ENCODE measurements around the gene PCGF3. TPM values are rescaled to one million over a fixed set of nuclear protein-coding genes. Genes with fewer than 3 reads are reported as not detected.

Gene PCGF3
- total RNA-seq, 1 donor from 2014 or later = 88.1 TPM

DNA sequence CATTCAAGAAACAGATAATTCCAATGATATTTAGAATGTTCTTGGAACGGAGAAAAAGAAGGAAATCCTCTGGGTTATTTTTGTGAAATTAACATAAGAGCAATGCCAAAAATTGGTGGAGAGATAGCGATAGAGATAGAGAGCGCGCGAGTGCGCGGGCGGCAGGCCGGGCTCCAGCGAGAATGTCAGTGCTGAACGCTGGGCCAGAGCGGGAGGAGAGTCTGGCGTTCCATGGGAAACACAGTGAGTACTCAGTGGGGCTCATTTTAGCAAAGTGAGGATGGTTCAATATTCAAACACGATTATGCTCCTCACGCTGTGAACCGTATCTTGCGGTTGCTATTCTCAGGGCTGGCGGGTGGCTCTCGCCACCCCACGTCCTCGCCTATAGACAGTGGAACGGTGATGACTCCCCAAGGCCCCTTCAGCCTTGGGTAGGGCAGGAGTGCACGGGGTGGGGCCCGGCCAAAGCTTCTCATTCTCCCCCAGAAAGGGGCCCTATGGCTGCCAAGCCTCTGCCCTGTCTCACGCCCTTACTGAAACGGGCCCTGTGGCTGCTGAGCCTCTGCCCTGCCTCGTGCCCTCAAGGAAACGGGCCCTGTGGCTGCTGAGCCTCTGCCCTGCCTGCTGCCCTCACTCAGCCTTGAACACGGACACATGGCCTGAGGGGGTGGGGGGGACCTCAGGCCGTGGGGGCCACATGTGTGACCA, 103.4 kb downstream of the PCGF3 start:
- H3K4me3 Mint-ChIP-seq = no peak overlapping the region
- H3K36me3 Mint-ChIP-seq = no peaks in the 10 kb centered on the region
- H3K9me3 Mint-ChIP-seq = peaks cover 15% of the 10 kb centered on the region
- H3K27ac Mint-ChIP-seq = no peak overlapping the region
- H3K4me1 Mint-ChIP-seq = no peaks in the 10 kb centered on the region
- TF ChIP-seq, protein P1, sequence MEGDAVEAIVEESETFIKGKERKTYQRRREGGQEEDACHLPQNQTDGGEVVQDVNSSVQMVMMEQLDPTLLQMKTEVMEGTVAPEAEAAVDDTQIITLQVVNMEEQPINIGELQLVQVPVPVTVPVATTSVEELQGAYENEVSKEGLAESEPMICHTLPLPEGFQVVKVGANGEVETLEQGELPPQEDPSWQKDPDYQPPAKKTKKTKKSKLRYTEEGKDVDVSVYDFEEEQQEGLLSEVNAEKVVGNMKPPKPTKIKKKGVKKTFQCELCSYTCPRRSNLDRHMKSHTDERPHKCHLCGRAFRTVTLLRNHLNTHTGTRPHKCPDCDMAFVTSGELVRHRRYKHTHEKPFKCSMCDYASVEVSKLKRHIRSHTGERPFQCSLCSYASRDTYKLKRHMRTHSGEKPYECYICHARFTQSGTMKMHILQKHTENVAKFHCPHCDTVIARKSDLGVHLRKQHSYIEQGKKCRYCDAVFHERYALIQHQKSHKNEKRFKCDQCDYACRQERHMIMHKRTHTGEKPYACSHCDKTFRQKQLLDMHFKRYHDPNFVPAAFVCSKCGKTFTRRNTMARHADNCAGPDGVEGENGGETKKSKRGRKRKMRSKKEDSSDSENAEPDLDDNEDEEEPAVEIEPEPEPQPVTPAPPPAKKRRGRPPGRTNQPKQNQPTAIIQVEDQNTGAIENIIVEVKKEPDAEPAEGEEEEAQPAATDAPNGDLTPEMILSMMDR (IDR thresholded peaks at IDR 0.05; ENCODE audit: unreplicated experiment) = no peak
- H3K27me3 Mint-ChIP-seq (ENCODE audit: low read depth) = peaks cover 45% of the 10 kb centered on the region
- DNase-seq (ENCODE audit: low spot score in 2 of 2, unreplicated experiment in 2 of 2) = no peak

DNA sequence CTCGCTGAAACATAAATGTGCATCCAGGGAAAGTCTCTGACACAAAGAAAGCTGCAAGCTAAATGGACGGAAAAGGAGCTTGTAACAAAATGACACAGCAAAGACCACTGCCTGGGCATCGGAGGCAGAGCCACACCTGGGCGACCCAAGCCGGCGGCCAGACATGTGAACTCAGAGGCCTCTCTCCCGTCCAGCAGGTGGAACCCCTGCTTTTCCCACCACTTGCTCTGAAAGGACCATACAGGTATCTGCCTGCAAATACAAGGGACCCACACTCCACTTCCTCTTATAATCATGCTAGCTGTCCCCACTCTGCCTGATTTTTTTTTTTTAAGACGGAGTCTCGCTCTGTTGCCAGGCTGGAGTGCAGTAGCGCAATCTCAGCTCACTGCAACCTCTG, 108.3 kb downstream of the PCGF3 start:
- TF ChIP-seq, protein P1 (IDR thresholded peaks at IDR 0.05; ENCODE audit: unreplicated experiment) = no peak
- no peak overlapping the region for H3K4me3 Mint-ChIP-seq
- H3K27me3 Mint-ChIP-seq (ENCODE audit: low read depth) = peaks cover 76% of the 10 kb centered on the region
- no peaks in the 10 kb centered on the region for H3K4me1 Mint-ChIP-seq
- DNase-seq (ENCODE audit: low spot score in 2 of 2, unreplicated experiment in 2 of 2) = no peak
- H3K9me3 Mint-ChIP-seq = no peaks in the 10 kb centered on the region
- H3K36me3 Mint-ChIP-seq = no peaks in the 10 kb centered on the region
- no peak overlapping the region for H3K27ac Mint-ChIP-seq

DNA sequence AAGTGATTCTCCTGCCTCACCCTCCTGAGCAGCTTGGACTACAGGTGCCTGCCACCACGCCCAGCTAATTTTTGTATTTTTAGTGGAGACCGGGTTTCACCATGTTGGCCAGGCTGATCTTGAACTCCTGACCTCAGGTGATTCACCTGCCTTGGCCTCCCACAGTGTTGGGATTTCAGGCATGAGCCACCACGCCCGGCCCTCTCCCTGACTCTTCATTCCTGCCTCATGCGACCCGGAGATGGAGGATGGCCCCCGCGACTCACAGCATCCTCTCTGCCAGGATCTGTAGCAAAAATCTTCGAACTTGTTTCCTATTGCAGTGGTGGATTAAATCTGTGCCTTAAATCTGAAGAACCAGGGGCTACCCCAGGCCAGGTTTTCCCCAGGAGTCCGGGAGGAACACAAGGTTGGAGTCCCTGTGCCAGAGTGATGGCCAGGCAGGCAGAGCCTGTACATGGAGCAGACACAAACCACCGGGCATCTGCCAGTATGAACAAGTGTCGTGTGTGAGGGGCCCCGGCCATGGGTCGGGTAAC, 108.7 kb downstream of the PCGF3 start:
- H3K9me3 Mint-ChIP-seq = no peaks in the 10 kb centered on the region

DNA sequence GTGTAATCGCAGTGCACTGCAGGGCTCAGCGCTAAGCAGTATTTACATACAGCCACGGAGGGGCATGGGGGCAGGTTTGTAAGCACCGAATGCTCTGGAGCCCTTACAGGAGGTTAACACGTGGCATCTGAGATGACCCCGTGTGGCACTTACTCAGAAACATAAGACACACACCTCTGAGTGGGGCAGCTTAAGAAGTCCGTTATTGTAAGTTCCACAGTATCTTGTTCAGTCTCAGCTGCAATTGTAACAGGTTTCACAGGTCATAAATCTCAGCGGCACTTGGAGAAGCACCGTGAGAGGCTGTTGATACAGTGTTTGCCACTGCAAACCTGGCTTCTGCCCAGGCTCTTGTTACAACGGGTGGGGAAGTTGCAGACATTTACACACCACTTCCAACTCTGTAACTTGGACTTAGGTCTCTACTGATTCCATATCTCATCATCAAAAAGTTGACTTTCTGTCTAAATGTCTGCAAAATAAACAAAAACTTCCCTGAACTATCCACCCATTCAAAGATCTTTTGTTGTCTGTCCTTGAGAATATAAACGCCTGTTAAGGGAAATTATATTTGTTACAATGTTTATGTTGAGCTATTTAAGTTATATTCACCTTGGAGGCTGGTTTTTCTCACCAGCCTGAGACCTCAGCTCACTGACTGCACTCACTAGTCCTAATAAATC, 110.0 kb downstream of the PCGF3 start:
- no peaks in the 10 kb centered on the region for H3K36me3 Mint-ChIP-seq
- DNase-seq (ENCODE audit: low spot score in 2 of 2, unreplicated experiment in 2 of 2) = no peak
- TF ChIP-seq, protein P1 (IDR thresholded peaks at IDR 0.05; ENCODE audit: unreplicated experiment) = no peak
- H3K4me3 Mint-ChIP-seq = no peak overlapping the region
- no peaks in the 10 kb centered on the region for H3K9me3 Mint-ChIP-seq
- no peak overlapping the region for H3K27ac Mint-ChIP-seq
- no peaks in the 10 kb centered on the region for H3K4me1 Mint-ChIP-seq
- H3K27me3 Mint-ChIP-seq (ENCODE audit: low read depth) = peaks cover 89% of the 10 kb centered on the region

More for the DNA sequence above, 108.7 kb downstream of the PCGF3 start:
- Mint-ChIP-seq H3K4me3 (no peak overlapping the region), H3K36me3 (no peaks in the 10 kb centered on the region), H3K27me3 (ENCODE audit: low read depth) (peaks cover 81% of the 10 kb centered on the region), H3K27ac (no peak overlapping the region), H3K4me1 (no peaks in the 10 kb centered on the region)
- TF ChIP-seq, protein P1 (IDR thresholded peaks at IDR 0.05; ENCODE audit: unreplicated experiment) = no peak
- DNase-seq (ENCODE audit: low spot score in 2 of 2, unreplicated experiment in 2 of 2) = no peak

DNA sequence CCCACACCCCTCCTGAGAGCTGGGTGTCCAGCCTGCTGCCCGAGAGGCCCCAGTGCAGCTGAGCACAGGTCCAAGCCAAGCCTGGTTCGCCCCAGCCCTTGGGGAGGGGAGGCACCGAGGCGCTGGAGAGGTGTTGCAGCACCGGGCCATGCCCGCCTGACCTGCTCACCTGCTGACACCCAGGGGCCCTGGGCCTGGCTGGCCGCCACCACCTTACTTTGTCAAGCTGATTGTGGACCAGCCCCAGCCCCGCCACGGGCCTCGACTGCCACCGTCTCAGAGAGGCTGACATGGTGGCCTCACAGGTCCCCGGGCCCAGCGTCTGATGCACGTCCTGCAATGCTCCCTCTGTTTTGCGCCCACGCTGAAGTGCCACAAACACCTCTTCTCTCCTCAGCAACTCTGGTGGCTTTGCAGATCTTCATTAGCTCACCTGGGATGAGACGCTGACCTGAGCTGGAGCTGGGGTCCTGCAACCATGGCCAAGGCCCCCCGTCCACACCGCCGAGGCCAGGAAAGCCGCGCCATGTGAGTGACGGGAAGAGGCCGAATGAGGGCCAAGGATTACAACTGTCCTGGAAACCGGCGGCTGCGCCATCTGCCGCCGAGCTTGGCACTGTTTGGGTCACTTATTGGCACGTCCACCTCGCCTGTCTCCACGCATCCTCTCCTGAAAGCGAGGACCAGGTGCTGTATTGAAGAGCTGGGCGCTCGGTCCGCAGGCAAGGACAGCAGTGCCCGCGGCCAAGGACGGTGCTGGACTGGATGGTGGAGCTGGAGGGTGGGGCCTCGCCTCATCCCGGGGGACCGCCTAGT, 112.7 kb downstream of the PCGF3 start:
- H3K36me3 Mint-ChIP-seq = no peaks in the 10 kb centered on the region
- no peak for DNase-seq (ENCODE audit: low spot score in 2 of 2, unreplicated experiment in 2 of 2)
- peaks cover 92% of the 10 kb centered on the region for H3K27me3 Mint-ChIP-seq (ENCODE audit: low read depth)
- H3K4me3 Mint-ChIP-seq = no peak overlapping the region
- H3K27ac Mint-ChIP-seq = no peak overlapping the region
- no peaks in the 10 kb centered on the region for H3K9me3 Mint-ChIP-seq
- no peaks in the 10 kb centered on the region for H3K4me1 Mint-ChIP-seq
- TF ChIP-seq, protein P1 (IDR thresholded peaks at IDR 0.05; ENCODE audit: unreplicated experiment) = no peak
